Left forelimb (tissue), 1 donor: ENCODE data around the gene TMBIM4.

Experiments used
- DNase-seq: peaks from one replicate; pipeline ENCODE4 v3.0.0-alpha.2; 2018; ENCODE audit warnings: low spot score

TMBIM4 gene

DNA sequence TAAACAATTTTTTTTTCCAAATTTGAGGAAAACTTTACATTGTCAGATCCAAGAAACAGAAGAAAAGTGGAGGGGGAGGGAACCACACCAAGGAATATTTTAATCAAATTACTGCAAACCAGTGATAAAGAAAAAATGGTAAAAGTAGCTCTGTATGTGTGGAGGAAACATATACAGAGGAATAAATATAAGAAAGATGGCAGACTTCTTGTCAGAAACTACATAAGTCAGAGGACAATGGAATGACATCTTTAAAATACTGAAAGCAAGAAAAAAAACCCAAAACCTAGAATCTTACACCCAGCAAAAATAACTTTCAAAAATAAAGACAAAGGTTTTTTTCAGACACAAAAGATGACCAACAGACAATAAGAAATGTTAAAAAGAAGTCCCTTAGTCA, 29.1 kb downstream of the TMBIM4 start:
- no peak for DNase-seq

- DNase-seq = no peak
Measured at GRCh38 chr12:66139328-66139727, 30.5 kb downstream of the TMBIM4 start.

- DNase-seq = no peak
Measured at GRCh38 chr12:66137937-66138336, 31.9 kb downstream of the TMBIM4 start.

- DNase-seq = no peak
Measured at GRCh38 chr12:66132408-66132807, 37.4 kb downstream of the TMBIM4 start.

GRCh38 chr12:66131067-66131688, 38.6 kb downstream of the TMBIM4 start:
- DNase-seq = no peak

DNA sequence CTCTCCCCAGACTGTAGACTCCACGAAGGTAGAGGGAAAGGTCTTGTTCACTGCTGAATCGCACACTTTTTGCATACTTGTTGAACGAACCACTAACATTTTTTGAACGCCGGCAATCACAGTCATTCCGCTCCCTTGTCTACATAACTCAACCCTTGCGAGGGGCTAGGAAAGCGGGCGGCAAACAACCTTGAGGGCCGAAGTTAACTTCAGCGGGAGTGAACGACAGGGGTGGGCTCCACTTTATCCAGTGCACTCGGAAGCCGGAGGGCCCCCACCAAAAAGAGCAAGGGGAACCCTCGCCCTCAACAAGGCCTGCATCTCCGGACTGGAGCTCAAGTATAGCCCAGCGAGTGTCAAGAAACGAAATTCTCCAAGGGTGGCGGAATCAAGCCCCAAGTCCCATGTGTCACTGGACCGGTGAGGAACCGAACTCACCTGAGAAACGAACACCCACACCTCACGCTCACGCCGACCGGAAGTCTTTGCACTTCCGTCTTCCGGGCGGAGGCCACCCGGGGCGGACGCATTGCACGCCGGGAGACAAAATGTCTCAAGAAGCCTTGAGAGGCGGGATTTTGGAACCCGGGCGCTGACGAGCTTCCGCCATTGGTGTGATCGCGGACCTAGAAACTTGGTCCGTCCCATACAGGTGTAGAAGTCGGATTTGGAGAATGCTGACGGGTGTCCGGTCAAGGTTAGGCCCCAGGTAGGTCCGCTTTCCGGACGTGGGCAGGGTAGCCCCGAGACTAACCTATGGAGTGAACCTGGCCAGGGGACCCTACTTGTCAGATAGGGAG, 39.3 kb downstream of the TMBIM4 start, which contains the start of gene LLPH:
LLPH (minus strand) TSS at position 484 of the 800 bp plus-strand sequence. CDS start 1,644 bp downstream, outside the sequence.
- peak; percentile 93 for DNase-seq

GRCh38 chr12:66129934-66130266, 39.9 kb downstream of the TMBIM4 start:
- DNase-seq = no peak

GRCh38 chr12:66127650-66128049, 42.1 kb downstream of the TMBIM4 start:
- no peak for DNase-seq

GRCh38 chr12:66120477-66120876, 49.3 kb downstream of the TMBIM4 start:
- DNase-seq = no peak

DNA sequence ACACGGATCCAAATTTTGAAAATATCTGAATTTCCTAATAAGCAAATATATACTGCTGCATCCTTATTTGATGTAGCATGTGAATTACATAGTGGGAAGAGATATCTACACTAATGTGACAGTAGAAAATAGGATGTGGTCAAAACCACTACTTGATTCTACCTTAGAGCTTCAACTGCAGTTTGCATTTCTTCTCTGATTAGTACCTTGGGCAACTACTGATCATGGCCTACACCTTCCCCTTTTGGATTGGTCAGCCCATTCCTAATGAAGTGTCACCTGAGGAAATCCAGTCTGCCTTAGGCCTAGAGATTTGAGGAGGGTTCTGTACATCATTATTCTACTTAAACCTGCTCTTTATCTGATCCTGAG, 49.9 kb downstream of the TMBIM4 start:
- no peak for DNase-seq

- no peak for DNase-seq
Measured at GRCh38 chr12:66119229-66119869, 50.4 kb downstream of the TMBIM4 start.

- no peak for DNase-seq
Measured at GRCh38 chr12:66118240-66118891, 51.4 kb downstream of the TMBIM4 start.

DNA sequence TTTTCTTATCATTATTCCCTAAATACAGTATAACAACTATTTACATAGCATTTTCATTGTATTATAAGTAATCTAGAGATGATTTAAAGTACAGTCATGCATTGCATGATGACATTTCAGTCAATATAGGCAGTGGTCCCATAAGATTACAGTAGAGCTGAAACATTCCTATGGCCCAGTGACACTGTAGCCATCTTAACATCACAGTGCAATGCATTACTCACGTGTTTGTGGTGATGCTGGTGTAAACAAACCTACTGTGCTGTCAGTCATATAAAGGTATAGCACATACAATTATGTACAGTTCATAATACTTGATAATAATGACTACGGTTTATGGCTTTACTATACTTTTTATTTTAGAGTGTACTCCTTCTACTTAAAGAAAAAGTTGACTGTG, 52.6 kb downstream of the TMBIM4 start:
- no peak for DNase-seq

DNA sequence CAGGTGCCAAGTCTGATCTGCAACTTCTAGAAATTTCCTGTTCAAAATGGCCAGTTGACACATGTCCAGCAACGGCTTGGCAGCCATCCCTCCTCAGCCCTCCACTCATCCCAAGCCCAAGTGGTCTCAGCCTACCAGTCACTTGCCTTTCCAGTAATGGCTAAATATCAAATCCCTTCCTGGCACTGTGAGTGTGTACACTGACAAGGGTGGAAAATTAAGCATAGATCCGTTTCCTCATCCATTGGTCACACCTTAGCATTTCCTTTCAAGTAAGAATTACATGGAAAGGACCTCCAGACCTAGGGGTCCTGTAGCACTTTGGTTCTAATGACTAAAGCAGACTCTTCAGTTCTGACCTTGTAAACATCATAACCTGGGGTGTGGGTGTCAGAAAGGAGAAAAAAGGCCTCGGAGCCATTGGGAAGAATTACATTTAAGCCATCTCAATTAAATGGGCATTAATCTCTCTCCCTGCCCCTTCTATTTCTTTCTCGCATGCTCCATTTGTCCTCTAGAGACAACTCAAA, 54.7 kb downstream of the TMBIM4 start:
- DNase-seq = no peak

GRCh38 chr12:66113471-66113870, 56.3 kb downstream of the TMBIM4 start:
- no peak for DNase-seq

DNA sequence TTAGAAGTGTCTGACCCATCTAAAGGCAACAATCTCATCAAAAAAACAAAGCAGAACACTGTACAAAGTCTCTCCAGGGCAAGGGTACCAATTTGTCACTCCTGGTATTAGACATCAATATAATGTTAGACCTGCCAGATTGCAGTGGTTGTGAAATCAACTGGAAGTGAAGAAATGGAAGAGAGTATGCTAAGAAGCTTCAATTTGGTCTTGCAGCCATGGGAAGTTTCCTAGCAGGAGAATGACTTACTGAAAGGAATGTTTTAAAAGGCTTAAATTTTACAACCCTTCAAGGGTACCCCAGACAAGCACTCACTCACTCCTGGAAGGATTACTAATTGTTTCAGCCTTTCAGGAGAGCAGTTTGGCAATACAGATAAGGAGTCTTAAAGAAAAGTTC, 58.2 kb downstream of the TMBIM4 start:
- DNase-seq = no peak

- DNase-seq = no peak
Measured at GRCh38 chr12:66109056-66109455, 60.7 kb downstream of the TMBIM4 start.

GRCh38 chr12:66108386-66108785, 61.4 kb downstream of the TMBIM4 start:
- no peak for DNase-seq

DNA sequence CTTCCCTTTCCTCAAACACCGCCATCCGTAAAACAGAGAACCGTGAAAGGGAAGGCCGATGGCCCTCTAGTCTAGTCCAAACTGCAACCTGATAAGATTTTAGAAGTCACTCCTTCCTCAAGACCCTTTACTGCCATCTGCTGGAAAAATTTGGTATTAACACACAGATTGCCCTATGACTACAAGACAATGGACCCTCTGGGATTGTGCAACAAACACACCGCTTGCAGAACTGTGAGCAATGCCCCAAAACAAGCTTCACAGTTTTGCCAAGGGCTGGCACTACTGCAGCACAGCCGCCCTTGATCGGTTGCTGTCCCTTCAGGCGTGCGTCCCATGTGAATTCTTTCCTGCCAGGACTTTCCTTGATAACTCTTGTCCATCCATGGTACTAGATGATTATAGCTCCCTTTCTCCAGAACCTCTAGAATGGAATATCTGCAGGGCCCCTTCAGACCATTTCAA, 62.3 kb downstream of the TMBIM4 start:
- no peak for DNase-seq

DNA sequence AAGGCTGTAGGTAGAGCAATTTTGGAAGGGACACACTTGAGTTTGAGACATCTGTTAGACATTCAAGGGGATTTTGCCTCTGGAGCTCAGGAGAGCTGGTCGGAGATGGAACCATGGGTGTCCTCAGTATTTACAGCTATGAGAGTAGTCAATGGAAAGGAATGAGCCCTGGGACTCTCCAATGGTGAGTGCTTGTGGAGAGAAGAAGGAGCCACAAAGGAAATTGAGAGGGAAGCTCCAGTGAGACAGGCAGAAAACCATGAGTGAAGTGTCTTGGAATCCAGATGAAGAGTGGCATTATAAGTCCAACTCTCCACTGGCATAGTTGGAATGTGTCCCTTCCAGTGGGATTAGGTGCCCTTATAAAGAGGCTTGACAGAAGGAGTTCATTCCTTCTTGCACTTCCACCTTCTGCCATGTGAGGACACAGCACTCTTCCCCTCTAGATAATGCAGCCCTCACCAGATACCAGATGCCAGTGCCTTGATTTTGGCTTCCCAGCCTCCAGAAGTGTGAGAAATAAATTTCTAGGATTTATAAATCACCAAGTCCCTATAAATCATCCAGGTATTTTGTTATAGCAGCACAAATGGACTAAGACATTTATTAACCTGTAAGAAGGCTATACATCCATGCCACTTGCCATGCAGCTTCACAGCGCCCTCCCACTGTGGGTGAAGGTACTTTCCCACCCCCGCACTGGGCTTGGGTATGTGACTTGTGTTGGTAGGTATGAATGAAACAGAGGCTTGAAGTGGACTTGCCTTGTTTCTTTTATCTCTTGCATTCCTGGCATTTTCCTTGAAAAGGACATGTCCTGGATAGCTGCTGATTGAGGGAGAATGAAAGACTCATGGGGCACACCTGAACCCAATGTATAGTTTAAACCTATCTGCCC, 66.5 kb downstream of the TMBIM4 start:
- no peak for DNase-seq

GRCh38 chr12:66092559-66093269, 77.1 kb downstream of the TMBIM4 start:
- no peak for DNase-seq
